GM21576 (cell line): ENCODE results near the gene RPL15.

Source experiments
- ATAC-seq: cut with Tn5 transposase; IDR thresholded peaks from one replicate; pipeline ENCODE4 v1.9.1; 2021; ENCODE audit warnings: mild to moderate bottlenecking, moderate library complexity; ENCODE audit not compliant: unreplicated experiment

RPL15 gene

DNA sequence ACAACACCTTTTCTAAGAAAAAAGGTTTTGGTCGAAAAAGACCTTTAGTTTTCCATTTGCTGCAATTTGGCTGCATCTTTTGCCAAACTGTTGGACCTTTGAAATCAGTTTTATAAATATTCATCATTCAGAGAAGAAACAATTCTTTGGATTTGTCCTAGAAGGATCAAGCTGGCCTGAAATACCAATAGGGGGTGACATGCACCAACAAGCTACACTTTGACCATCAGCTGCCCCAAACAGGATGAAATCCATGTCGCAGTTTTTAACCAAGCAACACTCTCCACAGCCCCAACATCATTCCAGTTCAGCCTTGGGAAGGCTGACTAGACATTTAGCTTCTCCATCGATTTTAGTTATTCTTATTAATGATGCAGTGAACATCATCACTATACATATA is 9.8 kb downstream of the RPL15 start:
- ATAC-seq, result no peak

- ATAC-seq, result no peak
These were observed 11.6 kb downstream of the RPL15 start for GRCh38 chr3:23928524-23928923.

GRCh38 chr3:23931597-23931996 is 14.7 kb downstream of the RPL15 start:
- no peak for ATAC-seq

- ATAC-seq, result no peak
These were observed 15.6 kb downstream of the RPL15 start for GRCh38 chr3:23932571-23932970.

GRCh38 chr3:23934253-23934652 is 17.3 kb downstream of the RPL15 start:
- no peak for ATAC-seq

DNA sequence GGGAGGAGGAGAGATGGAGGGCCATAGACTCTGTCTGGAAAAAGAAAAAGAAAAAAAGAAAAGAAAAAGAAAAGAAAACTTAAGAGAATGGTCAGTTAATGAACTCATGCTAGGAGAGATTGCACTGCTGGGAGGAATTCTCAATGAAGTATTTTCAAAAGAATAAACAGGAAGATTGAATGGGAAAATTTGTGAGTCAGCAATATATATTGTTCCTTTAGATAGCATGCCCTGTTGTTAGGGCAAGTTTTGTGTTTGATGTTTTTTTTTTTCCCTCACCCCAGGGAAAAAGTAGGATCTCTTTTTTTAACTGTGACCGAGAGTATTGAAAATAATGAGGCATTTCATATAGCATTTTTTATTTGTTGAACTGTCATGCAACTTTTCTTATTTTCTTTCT is 20.4 kb downstream of the RPL15 start:
- ATAC-seq, result no peak

DNA sequence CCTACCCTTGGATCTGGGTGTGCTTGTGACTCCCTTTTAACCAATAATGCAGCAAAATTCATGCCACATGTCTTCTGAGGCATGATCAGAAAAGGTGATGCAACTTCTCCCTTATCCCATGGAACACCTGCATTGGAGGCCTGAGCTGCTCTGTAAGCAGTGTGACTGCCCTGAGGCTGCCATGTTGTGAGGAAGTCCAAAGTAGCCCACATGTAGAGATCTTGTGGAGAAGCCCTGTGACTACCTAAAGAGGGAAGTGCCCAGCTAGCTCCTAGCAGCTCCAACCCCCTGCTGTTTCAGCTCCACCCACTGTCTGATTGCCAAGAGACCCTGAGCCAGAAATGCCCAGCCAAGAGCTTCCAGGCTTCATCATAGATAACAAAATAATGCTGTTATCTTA is 21.8 kb downstream of the RPL15 start:
- ATAC-seq, result no peak

GRCh38 chr3:23940775-23941174 is 23.8 kb downstream of the RPL15 start:
- no peak for ATAC-seq

DNA sequence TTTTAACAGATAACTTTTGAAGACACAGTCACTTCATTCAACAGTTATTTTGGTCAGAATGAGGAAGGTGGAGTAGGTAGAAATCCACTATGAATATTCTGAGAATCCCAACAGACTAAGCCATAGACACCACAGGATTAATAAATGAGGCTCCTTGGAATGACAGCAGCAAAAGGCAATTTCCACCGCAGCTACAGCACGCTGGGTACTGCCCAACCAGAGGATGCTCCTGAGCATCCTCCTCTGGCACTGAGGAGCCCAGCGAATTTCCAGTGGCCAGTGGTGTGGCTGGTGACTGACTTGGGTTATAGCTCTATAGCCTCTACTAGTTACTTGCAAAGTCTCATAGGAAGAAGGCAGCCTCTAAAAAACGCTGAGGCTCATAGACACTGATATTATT is 24.5 kb downstream of the RPL15 start:
- ATAC-seq, result no peak

GRCh38 chr3:23942546-23942945 is 25.6 kb downstream of the RPL15 start:
- ATAC-seq, result no peak

DNA sequence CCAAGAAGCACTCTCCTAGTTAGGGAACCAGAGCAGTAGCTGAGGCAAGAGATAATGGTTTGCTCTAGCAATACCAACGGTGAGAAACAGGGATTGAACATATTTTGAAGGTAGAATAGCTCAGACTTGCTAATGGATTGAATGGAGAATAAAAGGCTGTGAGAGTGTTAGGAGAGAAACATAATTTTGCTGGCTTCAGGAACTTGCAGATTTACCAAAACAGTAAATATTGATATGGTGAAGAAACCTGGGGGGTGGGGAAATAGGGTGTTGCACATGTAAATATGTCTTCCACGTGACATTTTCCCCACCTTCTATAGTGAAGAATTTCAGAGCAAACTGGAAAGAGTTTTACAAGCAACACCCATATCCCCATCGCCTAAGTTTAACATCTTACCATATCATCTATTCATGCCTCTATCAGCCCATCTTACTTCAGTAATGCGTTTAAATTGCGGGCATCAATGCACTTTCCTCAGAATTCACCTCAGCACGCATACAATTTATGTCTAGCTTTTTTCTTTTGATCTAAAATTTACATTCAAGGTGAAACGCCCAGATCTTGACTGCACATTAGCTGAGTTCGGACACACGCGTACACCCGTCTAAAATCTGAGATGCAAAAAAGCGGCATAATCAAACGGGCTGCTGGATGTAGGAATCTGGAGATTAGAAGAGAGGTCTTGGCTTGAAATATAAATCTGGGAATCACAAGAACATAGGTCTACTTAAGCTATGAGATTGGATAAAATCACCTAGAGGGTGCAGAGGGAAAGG is 27.3 kb downstream of the RPL15 start:
- ATAC-seq, result no peak

DNA sequence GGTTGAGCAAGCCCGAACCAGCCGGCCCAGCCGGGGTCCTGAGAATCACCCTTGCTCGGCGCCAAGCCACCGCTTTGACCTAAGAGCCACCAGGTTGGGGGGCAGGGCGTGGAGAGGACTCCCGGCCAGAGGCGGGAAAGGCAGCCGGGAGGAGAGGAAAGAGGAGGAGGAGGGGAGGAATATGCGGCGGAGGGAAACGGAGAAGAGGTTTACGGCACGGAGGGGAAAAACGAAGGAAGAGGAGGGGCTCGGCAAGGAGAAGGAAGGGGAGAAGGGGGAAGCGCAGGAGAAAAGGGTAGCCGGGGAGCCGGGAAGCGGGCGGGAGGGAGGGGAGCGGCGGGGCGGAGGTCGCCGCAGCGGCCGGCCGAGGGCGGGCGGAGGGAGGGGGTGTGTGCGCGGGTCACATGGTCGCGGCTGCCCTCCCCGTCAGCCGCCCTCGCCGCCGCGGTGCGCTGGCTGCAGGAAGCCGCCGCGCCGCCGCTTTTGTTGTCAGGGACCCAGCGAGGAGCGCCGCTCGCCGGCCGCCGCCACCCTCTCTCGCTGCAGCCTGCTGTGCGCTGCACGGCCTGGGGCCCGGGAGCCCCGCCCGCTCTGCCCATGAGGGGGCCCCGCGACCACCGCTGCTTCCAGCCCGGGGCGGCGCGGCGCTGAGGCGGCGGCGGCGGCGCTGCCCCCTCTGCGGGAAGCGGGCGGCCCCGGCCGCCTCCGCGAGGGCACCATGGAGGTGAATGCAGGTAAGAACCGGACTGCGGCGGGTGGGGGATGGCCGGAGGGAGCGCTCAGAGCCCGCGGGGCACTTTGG is 28.1 kb downstream of the RPL15 start, which contains the start of gene NR1D2:
Gene NR1D2 (plus strand): TSS at position 426 of the 802 bp plus-strand sequence. CDS start 293 bp downstream, at position 719.
- peak; percentile 55 for ATAC-seq

- ATAC-seq, result no peak
These were observed 28.7 kb downstream of the RPL15 start for GRCh38 chr3:23945663-23945912.

DNA sequence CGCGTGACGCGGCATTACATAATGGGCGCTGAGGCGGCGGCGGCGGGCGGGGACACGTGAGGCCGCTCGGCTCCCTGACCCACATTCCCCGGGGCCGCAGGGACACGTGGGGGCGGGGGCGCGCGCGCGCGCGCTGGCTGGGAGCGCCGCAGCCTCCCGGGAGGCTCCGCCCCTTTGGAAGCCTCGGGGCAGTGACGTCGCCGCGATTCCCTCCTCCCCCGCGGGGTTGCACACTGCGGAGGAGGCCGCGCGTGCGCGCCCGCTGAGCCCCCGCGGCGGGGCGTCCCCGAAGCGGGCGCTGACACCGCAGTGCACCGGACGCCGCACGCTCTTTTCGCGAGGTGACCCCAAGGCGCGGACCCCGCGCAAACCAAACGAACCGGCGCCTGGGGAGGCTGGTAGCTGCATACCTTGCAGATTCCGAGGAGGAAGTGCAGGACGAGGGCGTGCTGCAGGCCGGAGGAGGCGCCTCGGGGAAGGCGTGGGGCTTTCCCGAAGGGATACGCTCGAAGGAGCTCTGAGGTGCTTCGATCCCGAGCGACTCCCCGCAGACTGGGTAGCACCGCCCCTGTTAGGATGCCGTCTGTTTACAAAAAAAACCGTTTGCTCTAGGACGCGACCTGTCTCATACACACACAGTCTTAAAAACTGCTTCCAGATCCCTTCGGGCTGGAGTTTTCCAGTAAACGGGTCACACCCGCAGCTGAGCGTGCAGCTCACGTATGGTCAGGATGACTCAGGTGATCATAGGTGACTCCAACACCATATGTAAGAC is 29.2 kb downstream of the RPL15 start:
- ATAC-seq, result peak; percentile 70

GRCh38 chr3:23948761-23949160 is 31.8 kb downstream of the RPL15 start:
- ATAC-seq, result no peak

GRCh38 chr3:23949784-23950183 is 32.9 kb downstream of the RPL15 start:
- ATAC-seq, result peak; percentile 22

DNA sequence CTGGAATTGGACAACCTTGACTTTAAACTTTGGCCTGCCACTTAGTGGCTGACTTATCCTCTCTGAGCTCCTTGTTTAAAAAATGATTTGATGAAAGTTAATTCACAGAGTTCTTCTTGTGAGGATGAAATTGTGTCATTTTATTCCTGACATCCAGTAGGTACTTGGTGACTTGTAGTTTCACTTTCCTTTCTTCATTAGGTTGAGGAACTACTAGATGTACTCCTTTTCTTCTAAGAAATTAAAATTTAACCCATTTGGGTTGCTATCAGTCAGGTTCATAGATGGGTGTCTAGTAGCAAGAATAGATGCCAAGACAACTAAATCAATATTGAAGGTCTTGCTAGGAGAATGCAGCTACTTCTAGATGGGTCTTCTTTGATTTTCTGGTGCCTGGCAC is 33.4 kb downstream of the RPL15 start:
- ATAC-seq, result peak; percentile 18

DNA sequence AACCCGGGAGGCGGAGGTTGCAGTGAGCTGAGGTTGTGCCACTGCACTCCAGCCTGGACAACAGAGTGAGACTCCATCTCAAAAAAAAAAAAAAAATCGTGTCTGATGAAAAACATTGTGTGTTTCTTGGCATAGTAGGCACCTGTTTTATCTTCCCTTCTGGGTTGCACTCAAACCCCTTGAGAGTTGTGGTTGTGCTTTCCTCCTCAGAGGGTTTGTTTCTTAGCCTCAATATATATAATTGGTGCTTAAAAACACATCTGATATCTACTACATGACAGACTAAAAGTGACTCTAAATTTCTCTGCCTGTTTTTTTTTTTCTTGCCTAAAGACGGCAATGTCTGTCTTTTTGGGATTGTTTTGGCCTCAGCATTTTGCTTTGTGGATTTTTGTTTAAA is 35.7 kb downstream of the RPL15 start:
- ATAC-seq, result peak; percentile 57

- no peak for ATAC-seq
These were observed 36.6 kb downstream of the RPL15 start for GRCh38 chr3:23953523-23953922.

DNA sequence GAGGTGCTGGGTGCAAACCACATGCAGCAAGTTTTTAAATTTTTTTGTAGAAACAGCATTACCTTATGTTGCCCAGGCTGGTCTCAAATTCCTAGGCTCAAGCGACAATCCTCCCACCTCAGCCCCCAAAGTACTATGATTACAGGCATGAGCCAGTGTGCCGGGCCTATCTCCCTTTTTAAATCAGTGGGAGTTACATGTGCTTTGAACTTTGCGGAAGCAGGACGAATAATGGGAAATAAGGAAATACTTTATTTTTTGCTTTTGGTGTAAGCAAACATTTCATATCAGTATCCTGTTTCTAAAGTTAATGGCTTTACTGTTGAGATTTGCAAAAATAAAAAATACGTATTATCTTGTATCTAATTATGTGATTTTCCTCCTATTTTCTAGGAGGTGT is 37.2 kb downstream of the RPL15 start:
- no peak for ATAC-seq

DNA sequence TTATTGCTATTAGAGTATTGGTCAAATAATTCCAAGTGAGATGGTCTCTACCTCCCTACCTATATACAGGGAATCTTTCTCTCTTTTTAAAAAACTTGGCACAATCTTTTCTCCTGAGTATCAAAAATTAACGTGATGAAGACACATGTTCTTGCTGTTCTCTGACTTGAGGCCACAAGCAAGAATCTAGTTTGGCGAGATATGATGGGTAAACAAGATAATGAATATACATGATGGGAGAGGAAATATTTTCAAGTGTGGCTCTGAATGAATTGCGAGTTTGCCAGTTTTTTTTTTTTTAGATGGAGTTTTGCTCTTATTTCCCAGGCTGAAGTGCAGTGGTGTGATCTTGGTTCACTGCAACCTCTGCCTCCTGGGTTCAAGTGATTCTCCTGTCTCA is 39.8 kb downstream of the RPL15 start:
- no peak for ATAC-seq
